ENCODE results near the gene C20orf144.
A peak's percentile ranks its signal among the peaks of the same experiment; 100 is the strongest.
"Not testable (repeated sequence)": the region's sequence is repeated elsewhere in the genome, so short reads cannot be mapped to it uniquely, and the experiment has no call there.

C20orf144 gene

GRCh38 chr20:33686100-33686983, 24.2 kb downstream of the C20orf144 start, which contains the start of gene E2F1:
TSS of gene E2F1 (minus strand) at chr20:33686385. CDS start at chr20:33686264, 121 bp downstream.
- in situ Hi-C loops (cut with HindIII; ENCODE audit: low pct_ligation_motif_present, low pct_unique_long_range_greater_than_20kb, low sequenced_read_pairs) = no loop called here
- peak; percentile 89 for DNase-seq

- no peak for DNase-seq
- in situ Hi-C loops (cut with HindIII; ENCODE audit: low pct_ligation_motif_present, low pct_unique_long_range_greater_than_20kb, low sequenced_read_pairs) = no loop called here
Observed at GRCh38 chr20:33686984-33687366, 24.8 kb downstream of the C20orf144 start.

GRCh38 chr20:33687370-33687915, 25.3 kb downstream of the C20orf144 start:
- DNase-seq = no peak
- in situ Hi-C loops (cut with HindIII; ENCODE audit: low pct_ligation_motif_present, low pct_unique_long_range_greater_than_20kb, low sequenced_read_pairs) = no loop called here

- no peak for DNase-seq
- in situ Hi-C loops (cut with HindIII; ENCODE audit: low pct_ligation_motif_present, low pct_unique_long_range_greater_than_20kb, low sequenced_read_pairs) = no loop called here
Observed at GRCh38 chr20:33687993-33688937, 26.1 kb downstream of the C20orf144 start.

- in situ Hi-C loops (cut with HindIII; ENCODE audit: low pct_ligation_motif_present, low pct_unique_long_range_greater_than_20kb, low sequenced_read_pairs) = no loop called here
- DNase-seq = no peak
Observed at GRCh38 chr20:33688938-33689424, 26.9 kb downstream of the C20orf144 start.

GRCh38 chr20:33689493-33689892, 27.4 kb downstream of the C20orf144 start:
- in situ Hi-C loops (cut with HindIII; ENCODE audit: low pct_ligation_motif_present, low pct_unique_long_range_greater_than_20kb, low sequenced_read_pairs) = no loop called here
- DNase-seq = no peak

- in situ Hi-C loops (cut with HindIII; ENCODE audit: low pct_ligation_motif_present, low pct_unique_long_range_greater_than_20kb, low sequenced_read_pairs) = no loop called here
- peak; percentile 44 for DNase-seq
Observed at GRCh38 chr20:33689973-33690372, 27.8 kb downstream of the C20orf144 start.

GRCh38 chr20:33693289-33693688, 31.2 kb downstream of the C20orf144 start:
- in situ Hi-C loops (cut with HindIII; ENCODE audit: low pct_ligation_motif_present, low pct_unique_long_range_greater_than_20kb, low sequenced_read_pairs) = no loop called here

GRCh38 chr20:33693741-33694638, 31.9 kb downstream of the C20orf144 start:
- in situ Hi-C loops (cut with HindIII; ENCODE audit: low pct_ligation_motif_present, low pct_unique_long_range_greater_than_20kb, low sequenced_read_pairs) = no loop called here
- DNase-seq = no peak

More at GRCh38 chr20:33693289-33693688, 31.2 kb downstream of the C20orf144 start:
- DNase-seq = no peak

GRCh38 chr20:33694639-33695012, 32.5 kb downstream of the C20orf144 start:
- in situ Hi-C loops (cut with HindIII; ENCODE audit: low pct_ligation_motif_present, low pct_unique_long_range_greater_than_20kb, low sequenced_read_pairs) = no loop called here
- DNase-seq = no peak

GRCh38 chr20:33696448-33696847, 34.3 kb downstream of the C20orf144 start:
- DNase-seq = no peak
- in situ Hi-C loops (cut with HindIII; ENCODE audit: low pct_ligation_motif_present, low pct_unique_long_range_greater_than_20kb, low sequenced_read_pairs) = no loop called here

- DNase-seq = no peak
- in situ Hi-C loops (cut with HindIII; ENCODE audit: low pct_ligation_motif_present, low pct_unique_long_range_greater_than_20kb, low sequenced_read_pairs) = no loop called here
Observed at GRCh38 chr20:33697129-33697528, 35.0 kb downstream of the C20orf144 start.

- DNase-seq; in situ Hi-C loops (cut with HindIII; ENCODE audit: low pct_ligation_motif_present, low pct_unique_long_range_greater_than_20kb, low sequenced_read_pairs): not testable (repeated sequence)
Observed at GRCh38 chr20:33698966-33699365, 36.8 kb downstream of the C20orf144 start.

- in situ Hi-C loops (cut with HindIII; ENCODE audit: low pct_ligation_motif_present, low pct_unique_long_range_greater_than_20kb, low sequenced_read_pairs) = not testable (repeated sequence)
Observed at GRCh38 chr20:33700696-33701441, 38.7 kb downstream of the C20orf144 start.

GRCh38 chr20:33701629-33702450, 39.7 kb downstream of the C20orf144 start:
- in situ Hi-C loops (cut with HindIII; ENCODE audit: low pct_ligation_motif_present, low pct_unique_long_range_greater_than_20kb, low sequenced_read_pairs) = no loop called here
- no peak for DNase-seq

More at GRCh38 chr20:33700696-33701441, 38.7 kb downstream of the C20orf144 start:
- not testable (repeated sequence) for DNase-seq

GRCh38 chr20:33702861-33703260, 40.7 kb downstream of the C20orf144 start:
- no peak for DNase-seq
- in situ Hi-C loops (cut with HindIII; ENCODE audit: low pct_ligation_motif_present, low pct_unique_long_range_greater_than_20kb, low sequenced_read_pairs) = no loop called here
